ENCODE measurements around the gene RPL41. TPM values are rescaled to one million over a fixed set of nuclear protein-coding genes. Genes with fewer than 3 reads are reported as not detected.

Gene RPL41
- total RNA-seq, 1 donor from 2014 or later, result 3,580 TPM

DNA sequence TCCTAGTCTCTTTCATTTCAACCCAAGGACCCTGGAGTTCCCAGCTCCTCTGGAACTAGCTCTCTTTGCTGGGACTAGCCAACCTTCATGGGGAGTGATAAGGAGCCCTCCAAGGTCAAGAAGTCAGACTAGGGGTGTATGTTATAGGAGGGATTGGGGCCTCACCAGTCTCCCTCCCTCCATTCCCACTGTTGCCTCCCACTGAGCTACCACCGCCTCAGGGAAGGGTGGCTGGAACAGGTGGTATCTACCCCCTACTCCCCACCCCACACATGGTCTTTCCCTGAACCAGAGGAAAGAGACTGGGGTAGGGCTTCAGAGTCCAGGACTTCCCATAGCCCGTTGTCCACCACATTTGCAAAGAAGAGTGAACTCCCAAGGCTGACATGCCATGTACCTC, 34.1 kb upstream of the RPL41 start:
- no peaks in the 10 kb centered on the region for H3K27me3 Mint-ChIP-seq (ENCODE audit: unreplicated experiment)
- H3K27ac Mint-ChIP-seq (ENCODE audit: unreplicated experiment), result no peak overlapping the region
- DNase-seq (ENCODE audit: extremely low spot score, unreplicated experiment), result no peak
- H3K4me1 Mint-ChIP-seq (ENCODE audit: unreplicated experiment), result peaks cover 7% of the 10 kb centered on the region
- no peaks in the 10 kb centered on the region for H3K36me3 Mint-ChIP-seq (ENCODE audit: unreplicated experiment)
- H3K9me3 Mint-ChIP-seq (ENCODE audit: unreplicated experiment), result no peaks in the 10 kb centered on the region
- no peak for TF ChIP-seq CTCF (IDR thresholded peaks at IDR 0.05)
- no peak overlapping the region for H3K4me3 Mint-ChIP-seq (ENCODE audit: unreplicated experiment)

GRCh38 chr12:56082967-56083366, 33.5 kb upstream of the RPL41 start:
- H3K4me1 Mint-ChIP-seq (ENCODE audit: unreplicated experiment), result peaks cover 7% of the 10 kb centered on the region
- TF ChIP-seq CTCF (IDR thresholded peaks at IDR 0.05), result no peak
- no peak overlapping the region for H3K27ac Mint-ChIP-seq (ENCODE audit: unreplicated experiment)
- H3K4me3 Mint-ChIP-seq (ENCODE audit: unreplicated experiment), result no peak overlapping the region
- no peaks in the 10 kb centered on the region for H3K9me3 Mint-ChIP-seq (ENCODE audit: unreplicated experiment)
- no peak for DNase-seq (ENCODE audit: extremely low spot score, unreplicated experiment)
- no peaks in the 10 kb centered on the region for H3K36me3 Mint-ChIP-seq (ENCODE audit: unreplicated experiment)
- H3K27me3 Mint-ChIP-seq (ENCODE audit: unreplicated experiment), result no peaks in the 10 kb centered on the region

DNA sequence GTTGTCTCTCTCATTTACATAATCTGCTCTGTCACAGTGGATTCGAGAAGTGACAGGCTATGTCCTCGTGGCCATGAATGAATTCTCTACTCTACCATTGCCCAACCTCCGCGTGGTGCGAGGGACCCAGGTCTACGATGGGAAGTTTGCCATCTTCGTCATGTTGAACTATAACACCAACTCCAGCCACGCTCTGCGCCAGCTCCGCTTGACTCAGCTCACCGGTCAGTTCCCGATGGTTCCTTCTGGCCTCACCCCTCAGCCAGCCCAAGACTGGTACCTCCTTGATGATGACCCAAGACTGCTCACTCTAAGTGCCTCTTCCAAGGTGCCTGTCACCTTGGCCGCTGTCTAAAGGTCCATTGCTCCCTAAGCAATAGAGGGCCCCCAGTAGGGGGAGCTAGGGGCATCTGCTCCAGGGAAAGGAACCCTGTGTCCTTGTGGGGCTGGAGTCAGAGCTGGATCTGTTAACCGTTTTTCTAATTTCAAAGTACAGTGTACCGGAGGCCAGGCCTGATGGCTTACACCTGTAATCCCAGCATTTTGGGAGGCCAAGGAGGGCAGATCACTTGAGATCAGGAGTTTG, 31.4 kb upstream of the RPL41 start:
- Mint-ChIP-seq H3K27ac (ENCODE audit: unreplicated experiment) (no peak overlapping the region), H3K4me3 (ENCODE audit: unreplicated experiment) (no peak overlapping the region), H3K4me1 (ENCODE audit: unreplicated experiment) (no peaks in the 10 kb centered on the region), H3K27me3 (ENCODE audit: unreplicated experiment) (no peaks in the 10 kb centered on the region), H3K9me3 (ENCODE audit: unreplicated experiment) (no peaks in the 10 kb centered on the region), H3K36me3 (ENCODE audit: unreplicated experiment) (no peaks in the 10 kb centered on the region)
- no peak for TF ChIP-seq CTCF (IDR thresholded peaks at IDR 0.05)
- DNase-seq (ENCODE audit: extremely low spot score, unreplicated experiment), result no peak

DNA sequence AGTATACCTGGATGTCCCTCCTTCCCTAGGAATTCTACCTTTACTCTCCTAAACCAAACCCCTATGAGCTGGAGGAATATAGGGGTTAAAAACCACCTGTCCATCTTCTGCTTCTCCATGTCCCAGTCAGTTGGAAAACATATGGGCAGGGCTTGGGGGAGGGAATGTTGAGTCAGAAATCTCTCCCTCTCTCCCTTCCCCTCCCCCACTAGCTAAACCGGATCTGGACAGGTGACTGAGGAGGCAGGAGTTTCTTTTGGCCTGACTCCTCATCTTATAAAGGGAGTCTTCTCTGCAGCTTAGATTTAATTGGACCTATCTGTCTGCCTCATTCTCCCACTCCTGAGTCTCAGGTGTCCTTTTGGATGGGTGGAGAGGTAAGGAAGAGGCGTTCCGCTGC, 30.3 kb upstream of the RPL41 start:
- DNase-seq (ENCODE audit: extremely low spot score, unreplicated experiment), result no peak
- H3K4me3 Mint-ChIP-seq (ENCODE audit: unreplicated experiment), result no peak overlapping the region
- no peak for TF ChIP-seq CTCF (IDR thresholded peaks at IDR 0.05)
- H3K27ac Mint-ChIP-seq (ENCODE audit: unreplicated experiment), result no peak overlapping the region
- H3K36me3 Mint-ChIP-seq (ENCODE audit: unreplicated experiment), result no peaks in the 10 kb centered on the region
- H3K4me1 Mint-ChIP-seq (ENCODE audit: unreplicated experiment), result no peaks in the 10 kb centered on the region
- no peaks in the 10 kb centered on the region for H3K9me3 Mint-ChIP-seq (ENCODE audit: unreplicated experiment)
- no peaks in the 10 kb centered on the region for H3K27me3 Mint-ChIP-seq (ENCODE audit: unreplicated experiment)

GRCh38 chr12:56086608-56087007, 29.8 kb upstream of the RPL41 start:
- no peak for DNase-seq (ENCODE audit: extremely low spot score, unreplicated experiment)
- no peak for TF ChIP-seq CTCF (IDR thresholded peaks at IDR 0.05)
- Mint-ChIP-seq H3K4me3 (ENCODE audit: unreplicated experiment) (no peak overlapping the region), H3K9me3 (ENCODE audit: unreplicated experiment) (no peaks in the 10 kb centered on the region), H3K27me3 (ENCODE audit: unreplicated experiment) (no peaks in the 10 kb centered on the region), H3K36me3 (ENCODE audit: unreplicated experiment) (no peaks in the 10 kb centered on the region), H3K27ac (ENCODE audit: unreplicated experiment) (no peak overlapping the region), H3K4me1 (ENCODE audit: unreplicated experiment) (no peaks in the 10 kb centered on the region)

All from osteocyte (in vitro differentiated cells).